ENCODE measurements around the gene SCAI.

SCAI gene

DNA sequence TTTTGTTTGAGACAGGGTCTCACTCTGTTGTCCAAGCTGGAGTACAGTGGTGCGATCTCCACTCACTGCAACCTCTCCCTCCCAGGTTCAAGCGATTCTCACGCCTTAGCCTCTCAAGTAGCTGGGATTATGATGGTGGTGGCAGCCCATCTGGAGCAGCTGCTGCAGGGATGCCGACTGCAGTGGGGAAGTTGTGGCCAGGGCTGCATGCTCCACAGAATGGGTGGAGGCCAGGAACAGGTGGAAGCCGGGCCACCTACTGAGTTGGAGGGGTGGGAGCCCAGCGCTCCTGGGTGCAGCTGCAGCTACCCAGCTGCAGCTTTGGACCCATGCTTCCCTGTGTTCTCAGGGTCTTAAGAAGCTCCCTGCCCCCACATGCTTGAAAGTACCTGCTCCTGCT, 99.7 kb downstream of the SCAI start (continued):
- TF ChIP-seq MEIS1 (CRISPR knock-in tag; IDR thresholded peaks at IDR 0.05; ENCODE audit: borderline replicate concordance) (no peak), GLI4 (tag by site-specific recombination; IDR thresholded peaks at IDR 0.05) (no peak), ZSCAN16 (tag by site-specific recombination; IDR thresholded peaks at IDR 0.05) (no peak), ZNF174 (tag by site-specific recombination; IDR thresholded peaks at IDR 0.05) (no peak), ZNF777 (tag by site-specific recombination; IDR thresholded peaks at IDR 0.05; ENCODE audit: borderline replicate concordance) (no peak)

DNA sequence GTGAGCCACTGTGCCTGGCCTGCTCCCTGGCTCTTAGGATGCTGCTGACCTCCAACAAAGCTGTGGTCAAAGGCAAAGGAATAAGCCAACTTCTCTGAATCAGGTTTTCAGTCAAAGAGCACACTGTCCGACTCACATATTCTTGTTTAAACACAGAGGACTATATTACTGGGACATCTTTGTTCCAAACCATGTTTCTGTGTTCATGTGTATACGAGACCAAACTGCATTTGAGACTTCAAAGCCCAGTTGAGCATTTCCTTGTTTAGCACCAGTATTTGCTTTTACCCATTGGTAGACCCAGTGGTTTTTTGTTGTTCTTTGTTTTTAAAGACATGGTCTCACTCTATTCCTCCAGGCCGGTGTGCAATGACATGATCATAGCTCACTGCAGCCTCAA, 100.2 kb downstream of the SCAI start:
- Histone ChIP-seq H3K4me3 (ENCODE audit: low read depth, low read length) (no peak overlapping the region), H3K36me3 (ENCODE audit: control insufficient read depth in 2 of 2, insufficient read depth in 1 of 2, low read length in 2 of 2) (peaks cover 0 to 14% of the 10 kb centered on the region in 2 experiments; a peak in 1 of 3 replicates), H3K27ac (ENCODE audit: extremely low read depth, low read depth, low read length) (no peak overlapping the region), H3K4me1 (ENCODE audit: control insufficient read depth, insufficient read depth, low read length) (no peaks in the 10 kb centered on the region), H3K9me3 (ENCODE audit: control insufficient read depth, insufficient read depth, low read depth, low read length) (no peaks in the 10 kb centered on the region)
- CTCF ChIA-PET: no interaction called here
- TF ChIP-seq ZNF221 (tag by site-specific recombination; IDR thresholded peaks at IDR 0.05; ENCODE audit: borderline replicate concordance): no peak
- POLR2A ChIA-PET: no interaction called here

DNA sequence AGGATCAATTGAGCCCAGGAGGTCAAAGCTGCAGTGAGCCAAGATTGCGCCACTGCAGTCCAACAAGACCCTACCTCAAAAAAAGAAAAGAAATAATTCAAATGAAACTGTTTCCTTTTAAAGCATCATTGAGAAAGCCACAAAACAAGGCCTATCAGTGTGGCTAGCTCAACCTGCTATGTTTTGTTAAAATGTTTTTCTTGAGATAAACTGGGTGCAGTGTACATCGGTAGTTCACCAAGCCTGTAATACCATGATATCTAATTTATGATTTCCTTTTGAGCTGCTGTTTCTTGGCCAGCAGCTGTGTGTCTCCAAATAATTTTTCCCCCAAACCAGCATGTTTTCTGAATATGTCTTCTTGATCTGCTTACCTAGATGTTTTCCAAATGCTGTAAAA, 105.2 kb downstream of the SCAI start:
- no peak for TF ChIP-seq ZNF530 (tag by site-specific recombination; IDR thresholded peaks at IDR 0.05; ENCODE audit: low read depth)
- no peak for TF ChIP-seq ZNF202 (tag by site-specific recombination; IDR thresholded peaks at IDR 0.05; ENCODE audit: borderline replicate concordance)
- TF ChIP-seq ZNF324 (tag by site-specific recombination; IDR thresholded peaks at IDR 0.05): no peak
- TF ChIP-seq, protein P1, sequence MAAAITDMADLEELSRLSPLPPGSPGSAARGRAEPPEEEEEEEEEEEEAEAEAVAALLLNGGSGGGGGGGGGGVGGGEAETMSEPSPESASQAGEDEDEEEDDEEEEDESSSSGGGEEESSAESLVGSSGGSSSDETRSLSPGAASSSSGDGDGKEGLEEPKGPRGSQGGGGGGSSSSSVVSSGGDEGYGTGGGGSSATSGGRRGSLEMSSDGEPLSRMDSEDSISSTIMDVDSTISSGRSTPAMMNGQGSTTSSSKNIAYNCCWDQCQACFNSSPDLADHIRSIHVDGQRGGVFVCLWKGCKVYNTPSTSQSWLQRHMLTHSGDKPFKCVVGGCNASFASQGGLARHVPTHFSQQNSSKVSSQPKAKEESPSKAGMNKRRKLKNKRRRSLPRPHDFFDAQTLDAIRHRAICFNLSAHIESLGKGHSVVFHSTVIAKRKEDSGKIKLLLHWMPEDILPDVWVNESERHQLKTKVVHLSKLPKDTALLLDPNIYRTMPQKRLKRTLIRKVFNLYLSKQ (tag by site-specific recombination; IDR thresholded peaks at IDR 0.05; ENCODE audit: borderline replicate concordance): no peak
- no peak for TF ChIP-seq ZNF394 (tag by site-specific recombination; IDR thresholded peaks at IDR 0.05; ENCODE audit: borderline replicate concordance)
- TF ChIP-seq SP3 (tag by site-specific recombination; IDR thresholded peaks at IDR 0.05): no peak
- no peak for TF ChIP-seq KLF1 (tag by site-specific recombination; IDR thresholded peaks at IDR 0.05)
- no peak for TF ChIP-seq ZNF157 (tag by site-specific recombination; IDR thresholded peaks at IDR 0.05)
- TF ChIP-seq ZNF558 (tag by site-specific recombination; IDR thresholded peaks at IDR 0.05): no peak
- TF ChIP-seq, protein P2, sequence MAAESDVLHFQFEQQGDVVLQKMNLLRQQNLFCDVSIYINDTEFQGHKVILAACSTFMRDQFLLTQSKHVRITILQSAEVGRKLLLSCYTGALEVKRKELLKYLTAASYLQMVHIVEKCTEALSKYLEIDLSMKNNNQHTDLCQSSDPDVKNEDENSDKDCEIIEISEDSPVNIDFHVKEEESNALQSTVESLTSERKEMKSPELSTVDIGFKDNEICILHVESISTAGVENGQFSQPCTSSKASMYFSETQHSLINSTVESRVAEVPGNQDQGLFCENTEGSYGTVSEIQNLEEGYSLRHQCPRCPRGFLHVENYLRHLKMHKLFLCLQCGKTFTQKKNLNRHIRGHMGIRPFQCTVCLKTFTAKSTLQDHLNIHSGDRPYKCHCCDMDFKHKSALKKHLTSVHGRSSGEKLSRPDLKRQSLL (tag by site-specific recombination; IDR thresholded peaks at IDR 0.05): no peak
- TF ChIP-seq, protein P3, sequence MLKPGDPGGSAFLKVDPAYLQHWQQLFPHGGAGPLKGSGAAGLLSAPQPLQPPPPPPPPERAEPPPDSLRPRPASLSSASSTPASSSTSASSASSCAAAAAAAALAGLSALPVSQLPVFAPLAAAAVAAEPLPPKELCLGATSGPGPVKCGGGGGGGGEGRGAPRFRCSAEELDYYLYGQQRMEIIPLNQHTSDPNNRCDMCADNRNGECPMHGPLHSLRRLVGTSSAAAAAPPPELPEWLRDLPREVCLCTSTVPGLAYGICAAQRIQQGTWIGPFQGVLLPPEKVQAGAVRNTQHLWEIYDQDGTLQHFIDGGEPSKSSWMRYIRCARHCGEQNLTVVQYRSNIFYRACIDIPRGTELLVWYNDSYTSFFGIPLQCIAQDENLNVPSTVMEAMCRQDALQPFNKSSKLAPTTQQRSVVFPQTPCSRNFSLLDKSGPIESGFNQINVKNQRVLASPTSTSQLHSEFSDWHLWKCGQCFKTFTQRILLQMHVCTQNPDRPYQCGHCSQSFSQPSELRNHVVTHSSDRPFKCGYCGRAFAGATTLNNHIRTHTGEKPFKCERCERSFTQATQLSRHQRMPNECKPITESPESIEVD (tag by site-specific recombination; IDR thresholded peaks at IDR 0.05): no peak
- no peak for TF ChIP-seq ZNF776 (tag by site-specific recombination; IDR thresholded peaks at IDR 0.05; ENCODE audit: borderline replicate concordance)
- TF ChIP-seq TRIM28 (IDR thresholded peaks at IDR 0.05; ENCODE audit: borderline replicate concordance, low read length): no peak
- no peak for TF ChIP-seq KLF7 (tag by site-specific recombination; IDR thresholded peaks at IDR 0.05; ENCODE audit: borderline replicate concordance)
- Histone ChIP-seq H3K27ac (ENCODE audit: extremely low read depth, low read depth, low read length) (no peak overlapping the region), H3K36me3 (ENCODE audit: control insufficient read depth in 2 of 2, insufficient read depth in 1 of 2, low read length in 2 of 2) (no peaks in the 10 kb centered on the region), H3K4me3 (ENCODE audit: low read depth, low read length) (no peak overlapping the region), H3K9me3 (ENCODE audit: control insufficient read depth, insufficient read depth, low read depth, low read length) (no peaks in the 10 kb centered on the region), H3K4me1 (ENCODE audit: control insufficient read depth, insufficient read depth, low read length) (no peaks in the 10 kb centered on the region)
- POLR2A ChIA-PET: no interaction called here
- CTCF ChIA-PET: interaction anchor here (0.7 kb wide), 1 partner anchor 385 kb away, joined by 3 read pairs; no protein-coding TSS in a partner anchor
